AG04449 (cell line): ENCODE results near the gene GMPPA.

Experiments used
- CTCF ChIA-PET: fragments of 350-600 bp; formaldehyde crosslinking; extraction: SDS; loops from one replicate; lab custom pipeline; 2021; ENCODE audit warnings: antibody characterized with exemption; lab: Yijun Ruan, JAX
- POLR2A ChIA-PET: fragments of 400-600, 350-600 bp; formaldehyde crosslinking; extraction: SDS; loops from one replicate; lab custom pipeline; 2020; ENCODE audit warnings: antibody characterized with exemption, inconsistent platforms; lab: Yijun Ruan, JAX
- DNase-seq: peaks from one replicate; pipeline ENCODE4 v3.0.0-alpha.2; 2010; ENCODE audit warnings: low read depth, low spot score
- H3K4me3 ChIP-seq: 2 replicates; pipeline ENCODE4 v1.5.1; 2011; ENCODE audit warnings: low read depth, mild to moderate bottlenecking, control low read depth, low read length
- TF ChIP-seq, protein P1 (sequence below): IDR thresholded peaks from one replicate; pipeline ENCODE4 v1.5.1; 2011; ENCODE audit warnings: mild to moderate bottlenecking, moderate library complexity, low read length, control low read depth, inconsistent platforms; ENCODE audit not compliant: insufficient read depth; ENCODE audit errors: missing control alignments

Gene GMPPA

GRCh38 chr2:219490600-219491130 lies 8.0 kb upstream of the GMPPA start:
- no peak overlapping the region for H3K4me3 ChIP-seq
- DNase-seq: no peak
- ChIA-PET CTCF (interaction anchor here (0.6 to 39.0 kb wide), 10 partner anchors 9 to 199 kb away, joined by 3 to 1084 read pairs (median 5); no protein-coding TSS in a partner anchor), POLR2A (interaction anchor here (1.6 kb wide), 1 partner anchor 31 kb away, joined by 3 read pairs; no protein-coding TSS in a partner anchor)
- TF ChIP-seq, protein P1, sequence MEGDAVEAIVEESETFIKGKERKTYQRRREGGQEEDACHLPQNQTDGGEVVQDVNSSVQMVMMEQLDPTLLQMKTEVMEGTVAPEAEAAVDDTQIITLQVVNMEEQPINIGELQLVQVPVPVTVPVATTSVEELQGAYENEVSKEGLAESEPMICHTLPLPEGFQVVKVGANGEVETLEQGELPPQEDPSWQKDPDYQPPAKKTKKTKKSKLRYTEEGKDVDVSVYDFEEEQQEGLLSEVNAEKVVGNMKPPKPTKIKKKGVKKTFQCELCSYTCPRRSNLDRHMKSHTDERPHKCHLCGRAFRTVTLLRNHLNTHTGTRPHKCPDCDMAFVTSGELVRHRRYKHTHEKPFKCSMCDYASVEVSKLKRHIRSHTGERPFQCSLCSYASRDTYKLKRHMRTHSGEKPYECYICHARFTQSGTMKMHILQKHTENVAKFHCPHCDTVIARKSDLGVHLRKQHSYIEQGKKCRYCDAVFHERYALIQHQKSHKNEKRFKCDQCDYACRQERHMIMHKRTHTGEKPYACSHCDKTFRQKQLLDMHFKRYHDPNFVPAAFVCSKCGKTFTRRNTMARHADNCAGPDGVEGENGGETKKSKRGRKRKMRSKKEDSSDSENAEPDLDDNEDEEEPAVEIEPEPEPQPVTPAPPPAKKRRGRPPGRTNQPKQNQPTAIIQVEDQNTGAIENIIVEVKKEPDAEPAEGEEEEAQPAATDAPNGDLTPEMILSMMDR: no peak

DNA sequence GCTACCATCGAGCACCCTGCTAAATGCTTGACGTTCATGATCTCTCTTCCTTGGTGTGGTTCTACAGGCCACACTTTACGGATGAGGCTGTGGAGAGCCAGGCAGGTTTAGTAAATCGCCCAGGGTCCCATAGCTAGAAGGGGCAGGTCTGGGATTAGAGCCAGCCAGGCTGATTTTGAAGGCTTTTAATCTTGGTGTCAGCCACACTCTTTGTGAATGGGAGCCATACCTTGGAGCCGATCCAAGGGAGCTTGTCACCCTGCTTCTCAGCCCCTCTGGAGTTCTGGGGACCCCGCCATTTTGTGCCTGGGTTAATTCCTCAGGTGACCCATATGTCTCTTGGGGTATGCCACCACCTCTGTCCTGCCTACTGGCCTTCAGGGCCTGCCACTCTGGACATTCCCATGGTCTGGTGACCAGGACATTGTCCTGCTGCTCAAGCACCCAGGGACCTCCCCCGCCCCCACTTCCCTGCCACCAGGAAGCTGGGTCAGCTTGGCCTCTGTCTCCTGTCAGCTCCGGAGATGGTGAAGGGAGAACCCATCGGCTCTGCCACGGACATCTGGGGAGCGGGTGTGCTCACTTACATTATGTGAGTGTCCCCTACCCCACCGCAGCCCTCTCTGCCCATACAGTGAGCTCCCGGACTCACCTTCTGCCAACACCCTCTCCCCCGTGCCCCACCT lies 7.3 kb upstream of the GMPPA start:
- ChIA-PET POLR2A (interaction anchor here (1.6 kb wide), 1 partner anchor 32 kb away, joined by 3 read pairs; no protein-coding TSS in a partner anchor), CTCF (interaction anchor here (0.6 to 39.0 kb wide), 14 partner anchors 8 to 89 kb away, joined by 3 to 1084 read pairs (median 5); no protein-coding TSS in a partner anchor)
- no peak for DNase-seq
- TF ChIP-seq, protein P1: no peak
- no peak overlapping the region for H3K4me3 ChIP-seq

DNA sequence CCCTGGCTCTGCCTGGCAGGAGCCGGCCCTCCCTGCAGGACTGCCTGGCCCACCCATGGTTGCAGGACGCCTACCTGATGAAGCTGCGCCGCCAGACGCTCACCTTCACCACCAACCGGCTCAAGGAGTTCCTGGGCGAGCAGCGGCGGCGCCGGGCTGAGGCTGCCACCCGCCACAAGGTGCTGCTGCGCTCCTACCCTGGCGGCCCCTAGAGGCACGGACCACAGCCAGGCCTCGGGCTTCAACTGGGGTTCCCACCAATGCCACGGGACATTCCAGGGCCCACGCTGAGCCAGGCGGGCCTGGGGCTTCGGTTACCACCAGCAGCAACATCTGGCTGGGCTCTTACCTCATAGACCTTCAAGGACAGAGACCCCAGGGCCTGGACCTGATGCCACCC lies 6.1 kb upstream of the GMPPA start:
- ChIA-PET CTCF (interaction anchor here (1.1 to 39.0 kb wide), 7 partner anchors 15 to 90 kb away, joined by 4 to 1084 read pairs (median 7); no protein-coding TSS in a partner anchor), POLR2A (interaction anchor here (1.0 kb wide), 1 partner anchor 10 kb away, joined by 4 read pairs; no protein-coding TSS in a partner anchor)
- no peak overlapping the region for H3K4me3 ChIP-seq
- DNase-seq: no peak
- TF ChIP-seq, protein P1: no peak

- POLR2A ChIA-PET: interaction anchor here (1.0 kb wide), 1 partner anchor 11 kb away, joined by 4 read pairs; no protein-coding TSS in a partner anchor
These were observed 5.6 kb upstream of the GMPPA start for GRCh38 chr2:219493086-219493485.

GRCh38 chr2:219494952-219495530 lies 3.6 kb upstream of the GMPPA start:
- no peak overlapping the region for H3K4me3 ChIP-seq
- TF ChIP-seq, protein P1: no peak
- ChIA-PET POLR2A (interaction anchor here (0.7 to 1.9 kb wide), 7 partner anchors 9 to 37 kb away, joined by 3 to 7 read pairs (median 4); no protein-coding TSS in a partner anchor), CTCF (interaction anchor here (0.7 to 39.0 kb wide), 26 partner anchors 9 to 195 kb away, joined by 3 to 1084 read pairs (median 7); partner anchors contain the start of genes ASIC4, CHPF, SPEG and TMEM198)
- no peak for DNase-seq

More at GRCh38 chr2:219493086-219493485, 5.6 kb upstream of the GMPPA start:
- CTCF ChIA-PET: interaction anchor here (3.0 to 39.0 kb wide), 5 partner anchors 16 to 197 kb away, joined by 25 to 1084 read pairs (median 164); partner anchors contain the start of gene ASIC4
- TF ChIP-seq, protein P1: no peak
- DNase-seq: no peak
- no peak overlapping the region for H3K4me3 ChIP-seq
